ENCODE results near the gene CAPN15.

Gene CAPN15

GRCh38 chr16:548586-548985 is 21.1 kb downstream of the CAPN15 start:
- Histone ChIP-seq H3K27ac (replicated peaks) (no peak overlapping the region), H3K4me3 (replicated peaks; ENCODE audit: insufficient read depth, low read length) (no peak overlapping the region), H3K27me3 (ENCODE audit: insufficient read depth, poor library complexity, severe bottlenecking) (no peaks in the 10 kb centered on the region)
- TF ChIP-seq CTCF (IDR thresholded peaks at IDR 0.05; ENCODE audit: insufficient read depth, low read length) (no peak), GABPA (IDR thresholded peaks at IDR 0.05; ENCODE audit: low read depth) (no peak), REST (IDR thresholded peaks at IDR 0.05; ENCODE audit: insufficient replicate concordance, low read depth) (no peak), SPI1 (IDR thresholded peaks at IDR 0.05; ENCODE audit: borderline replicate concordance, low read depth) (no peak), POLR2AphosphoS5 (IDR thresholded peaks at IDR 0.05; ENCODE audit: low read depth) (no peak)
- DNase-seq (ENCODE audit: low read depth in 1 of 2, low spot score in 1 of 2): no peak

GRCh38 chr16:549544-550263 is 22.2 kb downstream of the CAPN15 start:
- no peak for DNase-seq (ENCODE audit: low read depth in 1 of 2, low spot score in 1 of 2)
- Histone ChIP-seq H3K27me3 (ENCODE audit: insufficient read depth, poor library complexity, severe bottlenecking) (no peaks in the 10 kb centered on the region), H3K4me3 (replicated peaks; ENCODE audit: insufficient read depth, low read length) (no peak overlapping the region), H3K27ac (replicated peaks) (no peak overlapping the region)
- no peak for TF ChIP-seq SPI1 (IDR thresholded peaks at IDR 0.05; ENCODE audit: borderline replicate concordance, low read depth)
- no peak for TF ChIP-seq CTCF (IDR thresholded peaks at IDR 0.05; ENCODE audit: insufficient read depth, low read length)
- TF ChIP-seq POLR2AphosphoS5 (IDR thresholded peaks at IDR 0.05; ENCODE audit: low read depth): no peak
- TF ChIP-seq REST (IDR thresholded peaks at IDR 0.05; ENCODE audit: insufficient replicate concordance, low read depth): no peak
- TF ChIP-seq GABPA (IDR thresholded peaks at IDR 0.05; ENCODE audit: low read depth): no peak

- no peak overlapping the region for H3K4me3 ChIP-seq (replicated peaks; ENCODE audit: insufficient read depth, low read length)
- H3K27ac ChIP-seq (replicated peaks): no peak overlapping the region
- H3K27me3 ChIP-seq (ENCODE audit: insufficient read depth, poor library complexity, severe bottlenecking): no peaks in the 10 kb centered on the region
- no peak for DNase-seq (ENCODE audit: low read depth in 1 of 2, low spot score in 1 of 2)
- no peak for TF ChIP-seq POLR2AphosphoS5 (IDR thresholded peaks at IDR 0.05; ENCODE audit: low read depth)
- no peak for TF ChIP-seq SPI1 (IDR thresholded peaks at IDR 0.05; ENCODE audit: borderline replicate concordance, low read depth)
- TF ChIP-seq REST (IDR thresholded peaks at IDR 0.05; ENCODE audit: insufficient replicate concordance, low read depth): no peak
- TF ChIP-seq GABPA (IDR thresholded peaks at IDR 0.05; ENCODE audit: low read depth): no peak
- TF ChIP-seq CTCF (IDR thresholded peaks at IDR 0.05; ENCODE audit: insufficient read depth, low read length): no peak
Observed at GRCh38 chr16:551210-551609, 23.7 kb downstream of the CAPN15 start.

All from HL-60 (cell line).